Endothelial cell of umbilical vein (primary cell): ENCODE measurements around the gene NRM. TPM values are rescaled to one million over a fixed set of nuclear protein-coding genes. Genes with fewer than 3 reads are reported as not detected.
A peak's percentile ranks its signal among the peaks of the same experiment; 100 is the strongest.

ENCODE experiments used
- BruUV-seq: library from RNA; stranded (reverse); fragments of 400-500 nt; replicated peaks from 2 replicates; lab custom pipeline; 2021; lab: Mats Ljungman, UMichigan
- CTCF ChIA-PET: fragments of 300-600, 350-600 bp; sonication (Branson Sonifier 250); formaldehyde crosslinking; loops from one replicate; lab custom pipeline; 2021; ENCODE audit warnings: antibody characterized with exemption, inconsistent platforms; lab: Charles Lee
- POLR2A ChIA-PET: fragments of 300-600, 350-600 bp; sonication (Branson Sonifier 250); formaldehyde crosslinking; loops from one replicate; lab custom pipeline; 2021; ENCODE audit warnings: antibody characterized with exemption, inconsistent platforms; lab: Charles Lee
- DNase-seq: peaks from one replicate; pipeline ENCODE4 v3.0.0-alpha.2; 2011; ENCODE audit warnings: low read depth, low spot score
- FAIRE-seq: peaks from 2 replicates; lab custom pipeline; 2011; peaks lifted over from hg19 to GRCh38; lab: Jason Lieb, UNC
- H2AFZ ChIP-seq: 2 replicates; pipeline ENCODE4 v1.6.0; 2012; ENCODE audit warnings: low read depth, low read length, control low read depth, inconsistent platforms
- H3K27ac ChIP-seq: 2 replicates; pipeline ENCODE4 v1.5.1; 2011; ENCODE audit warnings: low read depth, mild to moderate bottlenecking, control low read depth, low read length, moderate library complexity; ENCODE audit not compliant: insufficient read depth
- H3K27me3 ChIP-seq, 2 experiments: 2 replicates each; pipeline versions ENCODE4 v1.6.0 to v1.6.1; 2011; ENCODE audit warnings: low read length in 2 of 2, mixed read lengths in 1 of 2; ENCODE audit not compliant: control insufficient read depth in 2 of 2, insufficient read depth in 2 of 2
- H3K36me3 ChIP-seq, 2 experiments: 2 replicates in 1 of 2; 3 replicates in 1 of 2; pipeline ENCODE4 v1.5.1; 2011; ENCODE audit warnings: low read length in 2 of 2, mild to moderate bottlenecking in 1 of 2, moderate library complexity in 1 of 2; ENCODE audit not compliant: control insufficient read depth in 2 of 2, insufficient read depth in 2 of 2; ENCODE audit errors: extremely low read depth in 1 of 2
- H3K4me1 ChIP-seq: 3 replicates; pipeline ENCODE4 v1.5.1; 2011; ENCODE audit warnings: mild to moderate bottlenecking, low read length; ENCODE audit not compliant: control insufficient read depth, insufficient read depth; ENCODE audit errors: extremely low read depth
- H3K4me2 ChIP-seq: 2 replicates; pipeline ENCODE4 v1.6.1; 2011; ENCODE audit warnings: low read length, control low read depth, mixed read lengths; ENCODE audit not compliant: insufficient read depth
- H3K4me3 ChIP-seq, 3 experiments: fragments of 200-600 bp in 1 of 3; sonication (generic), shearing (Covaris generic) in 1 of 3; replicated peaks in 1 of 3; 2 replicates each; pipeline ENCODE4 v1.5.1; 2011 to 2016; ENCODE audit warnings: control low read depth in 3 of 3, low read length in 3 of 3, mild to moderate bottlenecking in 2 of 3, inconsistent platforms in 1 of 3, low read depth in 1 of 3, moderate library complexity in 1 of 3; ENCODE audit not compliant: insufficient read depth in 1 of 3
- H3K79me2 ChIP-seq: 2 replicates; pipeline ENCODE4 v1.6.0; 2012; ENCODE audit warnings: low read length, inconsistent platforms; ENCODE audit not compliant: control insufficient read depth, insufficient read depth
- H3K9ac ChIP-seq: replicated peaks from 2 replicates; pipeline ENCODE3; 2011; ENCODE audit warnings: low read length, control low read depth; ENCODE audit not compliant: insufficient read depth; ENCODE audit errors: extremely low read depth
- H3K9me1 ChIP-seq: replicated peaks from 3 replicates; pipeline ENCODE4 v1.6.0; 2011; ENCODE audit warnings: mild to moderate bottlenecking, low read length; ENCODE audit not compliant: control insufficient read depth, insufficient read depth; ENCODE audit errors: extremely low read depth
- H3K9me3 ChIP-seq: replicated peaks from 2 replicates; pipeline ENCODE4 v1.5.1; 2012; ENCODE audit warnings: low read length, inconsistent platforms; ENCODE audit not compliant: control insufficient read depth, insufficient read depth
- H4K20me1 ChIP-seq: replicated peaks from 2 replicates; pipeline ENCODE3; 2011; ENCODE audit warnings: mild to moderate bottlenecking, low read length; ENCODE audit not compliant: control insufficient read depth, insufficient read depth; ENCODE audit errors: extremely low read depth
- EZH2 ChIP-seq: IDR thresholded peaks from 2 replicates; pipeline ENCODE4 v1.6.1; 2012; ENCODE audit warnings: borderline replicate concordance, low read depth, mild to moderate bottlenecking, moderate library complexity, low read length, inconsistent platforms; ENCODE audit not compliant: severe bottlenecking
- FOS ChIP-seq: IDR thresholded peaks from 2 replicates; pipeline ENCODE4 v1.6.1; 2011; ENCODE audit warnings: mild to moderate bottlenecking, low read length, moderate library complexity, borderline replicate concordance; ENCODE audit not compliant: insufficient read depth
- GATA2 ChIP-seq: IDR thresholded peaks from 2 replicates; pipeline ENCODE4 v1.7.0; 2011; ENCODE audit warnings: low read depth, mild to moderate bottlenecking, moderate library complexity, mixed read lengths, low read length; ENCODE audit not compliant: insufficient read length, insufficient read depth
- JUN ChIP-seq: IDR thresholded peaks from 2 replicates; pipeline ENCODE4 v1.6.1; 2011; ENCODE audit warnings: borderline replicate concordance, low read depth; ENCODE audit not compliant: insufficient read length, insufficient read depth
- MYC ChIP-seq: IDR thresholded peaks from one replicate; pipeline ENCODE4 v1.6.1; 2011; ENCODE audit warnings: mild to moderate bottlenecking, low read depth, low read length
- POLR2A ChIP-seq: IDR thresholded peaks from 2 replicates; pipeline ENCODE4 v1.6.1; 2012; ENCODE audit warnings: low read depth, mild to moderate bottlenecking, control low read depth, low read length
- POLR2AphosphoS5 ChIP-seq: IDR thresholded peaks from 2 replicates; pipeline ENCODE4 v1.6.1; 2012; ENCODE audit warnings: low read depth, mild to moderate bottlenecking, control low read depth, low read length, moderate library complexity; ENCODE audit not compliant: insufficient read depth
- dilution Hi-C: fragments of 300-500 bp; cut with MboI; formaldehyde crosslinking; loops from one replicate; pipeline ENCODE4 v1.15.0; 2019; ENCODE audit warnings: low sequenced_read_pairs; ENCODE audit not compliant: extremely low pct_ligation_motif_present
- intact Hi-C: fragments of 100-400 bp; cut with micrococcal nuclease; formaldehyde crosslinking; loops from one replicate; pipeline ENCODE4 v1.10.0; 2022
- polyA plus RNA-seq, 4 experiments: library from polyadenylated mRNA; depleted of rRNA in 3 of 4; stranded (reverse) in 3 of 4; unstranded in 1 of 4; fragments of >200 nt; gene quantifications; 2 replicates each; pipeline versions ENCODE4 v1.2.1 to v1.2.3, GENCODE V29; 2011 to 2012; ENCODE audit warnings: missing spikeins in 1 of 4
- total RNA-seq: library from RNA; stranded (reverse); gene quantifications from 2 replicates; pipeline ENCODE4 v1.2.3, GENCODE V29; 2021
- TF ChIP-seq, protein P1 (sequence below): IDR thresholded peaks from 2 replicates; pipeline ENCODE4 v1.6.1; 2011; ENCODE audit not compliant: insufficient read depth, insufficient read length
- TF ChIP-seq, protein P2 (sequence below), 2 donors: IDR thresholded peaks; 1 replicate in 1 of 2; 2 replicates in 1 of 2; pipeline ENCODE4 v1.5.1; 2011; ENCODE audit warnings: low read length in 2 of 2, mild to moderate bottlenecking in 2 of 2, moderate library complexity in 2 of 2, control low read depth in 1 of 2, inconsistent platforms in 1 of 2, low read depth in 1 of 2; ENCODE audit not compliant: insufficient read depth in 1 of 2; ENCODE audit errors: extremely low read depth in 1 of 2

NRM gene
- total and polyA plus RNA-seq, 2 donors (not counting 3 experiments of a cell fraction or from before 2014, with no cell fraction given): 32.2 to 33.8 TPM

DNA sequence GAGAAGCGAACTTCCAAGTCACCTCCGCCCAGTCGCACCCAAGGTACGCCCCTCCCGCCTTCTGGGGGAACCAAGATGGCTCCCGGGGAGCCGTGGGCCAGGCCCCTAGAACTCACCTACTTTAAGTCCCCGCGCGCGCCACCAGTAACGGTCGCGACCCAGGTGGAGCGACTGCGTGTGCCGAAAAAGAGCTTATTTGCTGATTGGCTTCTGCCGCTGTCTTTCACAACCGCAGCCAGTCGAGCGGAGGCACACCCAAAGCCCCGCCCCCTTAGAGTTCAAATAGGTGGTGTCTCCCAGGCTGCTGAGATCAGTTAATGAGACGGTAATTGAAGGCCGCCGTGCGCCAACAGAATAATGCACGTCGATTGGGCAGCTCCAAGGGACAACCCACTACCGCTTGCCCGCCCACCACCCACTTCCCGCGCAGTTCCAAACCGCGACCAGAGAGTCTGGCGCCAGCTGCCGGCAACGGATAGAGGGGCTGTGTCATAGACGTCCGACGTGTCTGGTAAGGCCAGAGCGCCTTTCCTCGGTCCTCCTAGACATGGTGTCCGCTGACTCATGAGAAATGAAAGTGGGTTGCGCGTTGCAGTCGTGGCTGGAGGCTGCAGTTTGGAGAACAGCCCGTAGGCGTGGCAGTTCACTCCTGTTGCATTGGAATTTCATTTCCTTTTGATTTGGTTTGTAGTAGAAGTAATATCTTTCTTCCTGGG lies 26.5 kb upstream of the NRM start, which contains the start of gene MDC1:
MDC1 (minus strand) TSS at position 153 of the 716 bp plus-strand sequence. CDS start 2,106 bp downstream, outside the sequence.
- Histone ChIP-seq H3K4me2 (peak within 1 kb of the TSS; percentile 92), H3K36me3 (peaks cover 0 to 9% of the 10 kb centered on the region in 2 experiments), H3K27ac (peak within 1 kb of the TSS; percentile 82), H3K27me3 (no peaks in the 10 kb centered on the region), H3K79me2 (peaks cover 35% of the 10 kb centered on the region), H3K4me1 (peaks cover 23% of the 10 kb centered on the region), H3K9me1 (no peaks in the 10 kb centered on the region), H3K9me3 (no peaks in the 10 kb centered on the region), H4K20me1 (no peaks in the 10 kb centered on the region), H3K9ac (peak within 1 kb of the TSS; percentile 82), H3K4me3 (peak within 1 kb of the TSS; percentile 7 to 80 (median 72)), H2AFZ (peak within 1 kb of the TSS; percentile 47)
- DNase-seq (peak; percentile 100), FAIRE-seq (peak; percentile 100)
- ChIA-PET CTCF (interaction anchor here (0.6 to 1.8 kb wide), 15 partner anchors 10 to 370 kb away, joined by 3 to 29 read pairs (median 5); partner anchors contain the start of gene NRM), POLR2A (interaction anchor here (0.8 to 2.9 kb wide), 7 partner anchors 12 to 102 kb away, joined by 3 to 18 read pairs (median 6); partner anchors contain the start of gene NRM)
- peak; percentile 40 for TF ChIP-seq MYC
- TF ChIP-seq GATA2: no peak
- no peak for TF ChIP-seq EZH2
- TF ChIP-seq, protein P1, sequence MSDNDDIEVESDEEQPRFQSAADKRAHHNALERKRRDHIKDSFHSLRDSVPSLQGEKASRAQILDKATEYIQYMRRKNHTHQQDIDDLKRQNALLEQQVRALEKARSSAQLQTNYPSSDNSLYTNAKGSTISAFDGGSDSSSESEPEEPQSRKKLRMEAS: peak; percentile 61
- TF ChIP-seq JUN: peak; percentile 17
- peak; percentile 53 for TF ChIP-seq FOS
- TF ChIP-seq, protein P2, sequence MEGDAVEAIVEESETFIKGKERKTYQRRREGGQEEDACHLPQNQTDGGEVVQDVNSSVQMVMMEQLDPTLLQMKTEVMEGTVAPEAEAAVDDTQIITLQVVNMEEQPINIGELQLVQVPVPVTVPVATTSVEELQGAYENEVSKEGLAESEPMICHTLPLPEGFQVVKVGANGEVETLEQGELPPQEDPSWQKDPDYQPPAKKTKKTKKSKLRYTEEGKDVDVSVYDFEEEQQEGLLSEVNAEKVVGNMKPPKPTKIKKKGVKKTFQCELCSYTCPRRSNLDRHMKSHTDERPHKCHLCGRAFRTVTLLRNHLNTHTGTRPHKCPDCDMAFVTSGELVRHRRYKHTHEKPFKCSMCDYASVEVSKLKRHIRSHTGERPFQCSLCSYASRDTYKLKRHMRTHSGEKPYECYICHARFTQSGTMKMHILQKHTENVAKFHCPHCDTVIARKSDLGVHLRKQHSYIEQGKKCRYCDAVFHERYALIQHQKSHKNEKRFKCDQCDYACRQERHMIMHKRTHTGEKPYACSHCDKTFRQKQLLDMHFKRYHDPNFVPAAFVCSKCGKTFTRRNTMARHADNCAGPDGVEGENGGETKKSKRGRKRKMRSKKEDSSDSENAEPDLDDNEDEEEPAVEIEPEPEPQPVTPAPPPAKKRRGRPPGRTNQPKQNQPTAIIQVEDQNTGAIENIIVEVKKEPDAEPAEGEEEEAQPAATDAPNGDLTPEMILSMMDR (IDR thresholded peaks at IDR 0.05; ENCODE audit: extremely low read depth in 1 of 2, insufficient read depth in 1 of 2, low read depth in 1 of 2, low read length in 2 of 2): peak in 1 of 2 donors; percentile 34
- TF ChIP-seq POLR2A: peak; percentile 82
- TF ChIP-seq POLR2AphosphoS5: peak; percentile 95
- intact Hi-C loops: loop anchor here (1.0 kb wide), 3 partner anchors 30 to 100 kb away; partner anchors contain the start of genes MRPS18B and PPP1R10
- no TSS peak for BruUV-seq
- dilution Hi-C loops: no loop called here
